Measurements from ENCODE around the gene TEKTIP1.

The TEKTIP1 gene

DNA sequence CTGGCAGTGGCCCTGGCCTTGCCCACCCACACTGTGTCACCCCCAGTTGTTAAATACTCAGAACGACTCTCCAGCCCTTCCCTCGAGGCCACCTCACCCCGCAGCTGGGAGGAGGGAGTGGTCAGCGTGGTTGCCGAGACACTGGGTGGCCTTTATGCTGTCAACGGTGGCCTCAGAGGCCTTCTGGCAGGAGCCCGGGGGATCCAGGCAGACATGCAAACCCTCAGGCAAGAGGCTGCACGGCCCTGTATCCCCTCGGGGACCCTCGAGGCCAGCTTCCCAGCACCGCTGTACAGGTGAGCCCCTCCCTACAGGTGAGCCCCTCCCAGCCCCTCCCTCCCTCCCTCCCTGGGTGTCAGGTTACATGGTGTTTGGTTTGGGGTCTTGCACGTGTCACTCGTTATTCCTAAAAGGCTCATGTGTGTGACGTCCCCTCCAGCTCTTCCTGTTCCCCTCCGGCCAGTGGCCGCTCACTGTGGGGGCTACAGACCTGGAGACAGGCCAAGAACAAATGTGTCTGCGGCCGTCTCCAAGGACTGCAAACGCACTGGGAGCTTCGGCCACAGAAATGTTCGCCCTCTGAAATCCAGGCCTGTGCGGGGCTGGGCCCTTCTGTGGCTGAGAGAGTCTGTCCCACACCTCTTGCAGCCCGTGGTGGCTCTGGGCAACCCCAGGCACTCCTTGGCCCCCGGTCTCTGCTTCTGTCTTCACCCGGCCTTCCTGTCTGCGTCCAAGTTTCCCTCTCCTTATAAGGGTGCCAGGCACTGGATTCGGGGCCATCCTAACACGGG, at the start of gene TEKTIP1:
Gene TEKTIP1, plus strand, starts transcription at position 210 of the 791 bp plus-strand sequence. Its CDS starts 4 bp downstream, at position 214.
- no peak for DNase-seq

DNA sequence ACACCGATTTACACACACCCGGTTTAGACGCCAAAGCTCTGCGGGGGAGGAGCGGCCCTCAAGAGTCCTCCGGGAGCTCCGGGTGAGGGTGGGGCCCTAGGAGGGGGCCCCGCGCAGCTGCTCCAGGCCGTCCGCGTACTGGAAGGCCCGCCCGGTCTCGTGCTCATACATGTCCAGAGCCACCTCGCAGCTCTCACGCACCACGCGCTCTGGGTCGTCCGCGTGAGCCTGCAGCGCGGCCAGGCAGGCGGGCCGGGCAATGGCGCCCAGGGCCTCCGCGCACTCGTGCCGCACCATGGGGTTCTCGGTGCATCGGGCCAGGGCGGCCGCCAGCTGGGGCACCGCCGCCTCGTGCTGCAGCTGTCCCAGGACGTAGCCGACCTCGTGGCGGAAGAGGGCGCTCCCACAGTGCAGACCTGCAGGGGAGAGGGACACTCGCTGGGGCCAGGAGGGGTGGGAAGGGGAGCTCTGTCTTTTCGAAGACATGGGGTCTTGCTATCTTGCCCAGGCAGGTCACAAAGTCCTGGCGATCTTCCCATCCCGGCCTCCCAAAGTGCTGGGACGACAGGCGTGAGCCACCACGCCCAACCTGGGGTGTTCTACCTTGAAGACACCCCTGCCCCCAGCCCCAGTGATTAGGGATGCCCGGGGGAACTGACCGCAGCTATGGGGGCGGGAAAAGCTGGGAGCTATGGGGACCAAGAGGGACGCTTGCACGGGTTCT, 47.4 kb upstream of the TEKTIP1 start:
- DNase-seq, result no peak

DNA sequence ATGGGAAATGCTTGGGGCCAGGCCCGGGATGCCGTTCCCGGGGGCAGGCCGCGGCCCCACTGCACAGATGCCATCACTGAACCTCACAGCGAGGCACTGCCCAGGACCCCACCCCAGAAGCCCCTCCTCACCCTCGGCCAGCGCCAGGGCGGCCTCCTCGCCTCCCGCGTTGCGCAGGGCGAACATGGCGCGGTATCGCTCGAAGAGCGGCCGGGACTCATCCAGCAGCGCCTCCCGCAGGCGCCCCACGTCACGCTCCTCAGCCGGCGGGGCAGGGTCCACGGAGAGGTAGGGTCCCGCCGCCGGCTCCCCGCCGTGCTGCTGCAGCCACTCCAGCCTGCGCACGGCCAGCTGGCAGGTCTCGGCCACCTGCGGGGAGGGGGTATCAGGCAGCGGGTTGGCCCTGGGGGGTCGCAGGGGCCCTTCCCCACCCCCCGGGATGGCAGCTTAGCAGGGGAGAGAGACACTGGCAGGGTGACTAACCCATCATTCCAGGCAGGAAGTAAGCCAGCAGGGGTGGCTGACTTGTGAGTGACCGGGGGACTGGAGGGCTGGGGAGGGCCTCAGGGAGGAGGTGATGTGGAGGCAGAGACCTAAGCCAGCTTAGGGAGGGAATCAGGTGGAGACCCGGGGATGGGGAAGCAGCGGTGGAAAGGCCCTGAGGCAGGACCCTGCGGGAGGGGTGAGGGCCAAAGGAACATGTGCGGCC, 46.7 kb upstream of the TEKTIP1 start:
- no peak for DNase-seq

DNA sequence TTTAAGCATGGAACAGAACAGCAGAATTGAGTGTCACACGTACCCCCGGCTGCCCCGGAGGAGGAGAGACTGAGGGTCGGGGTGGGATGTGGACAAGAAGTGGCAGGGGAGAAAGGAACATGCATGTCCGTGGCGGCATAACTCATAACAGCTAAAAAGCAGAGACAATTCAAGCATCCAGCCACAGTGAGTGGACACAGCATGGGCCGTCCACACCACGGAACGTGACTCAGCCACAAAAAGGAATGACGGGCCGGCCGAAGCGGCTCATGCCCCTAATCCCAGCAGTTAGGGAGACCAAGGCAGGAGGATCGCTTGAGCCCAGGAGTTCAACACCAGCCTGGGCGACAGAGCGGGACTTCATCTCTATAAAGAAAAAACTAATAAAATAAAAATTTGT, 46.1 kb upstream of the TEKTIP1 start:
- no peak for DNase-seq

DNA sequence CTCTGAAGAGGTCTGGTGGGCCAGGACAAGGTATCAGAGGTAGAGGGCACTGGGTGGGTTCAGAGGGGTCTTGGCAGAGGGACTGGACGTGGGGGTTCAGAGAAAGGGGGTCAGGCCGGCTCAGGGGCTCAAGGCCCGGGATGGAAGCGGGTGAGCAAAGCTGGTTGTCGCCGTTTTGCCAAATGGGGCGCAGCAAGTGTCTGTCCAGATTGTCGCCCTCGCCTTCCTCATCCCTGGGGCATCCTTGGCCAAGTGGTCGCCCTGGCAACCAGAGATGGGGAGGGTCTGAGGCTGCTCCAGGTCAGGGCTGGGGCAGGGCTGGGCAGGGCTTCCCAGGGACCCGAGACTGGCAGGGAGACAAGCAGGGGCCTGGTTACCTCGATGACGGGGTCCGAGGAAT, 45.3 kb upstream of the TEKTIP1 start:
- no peak for DNase-seq

DNA sequence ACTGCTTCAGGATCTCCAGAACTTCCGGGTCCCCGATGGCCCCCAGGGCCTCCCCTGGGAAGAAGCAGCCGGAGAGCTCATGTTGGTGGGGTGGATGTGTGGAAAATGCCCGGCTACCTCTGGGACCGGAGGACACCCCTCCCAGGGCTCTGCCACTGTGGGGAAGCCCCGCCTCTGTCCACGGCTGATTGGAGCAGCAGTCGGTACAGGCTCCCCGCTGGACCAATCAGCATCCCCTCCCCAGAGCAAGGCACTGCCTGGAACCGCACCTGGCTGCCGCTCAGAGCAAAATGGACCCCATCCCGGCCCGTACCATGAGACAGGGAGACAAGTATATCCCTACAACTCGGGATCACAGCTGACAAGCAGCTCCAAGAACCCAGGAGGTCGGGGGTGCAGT, 44.9 kb upstream of the TEKTIP1 start:
- no peak for DNase-seq

DNA sequence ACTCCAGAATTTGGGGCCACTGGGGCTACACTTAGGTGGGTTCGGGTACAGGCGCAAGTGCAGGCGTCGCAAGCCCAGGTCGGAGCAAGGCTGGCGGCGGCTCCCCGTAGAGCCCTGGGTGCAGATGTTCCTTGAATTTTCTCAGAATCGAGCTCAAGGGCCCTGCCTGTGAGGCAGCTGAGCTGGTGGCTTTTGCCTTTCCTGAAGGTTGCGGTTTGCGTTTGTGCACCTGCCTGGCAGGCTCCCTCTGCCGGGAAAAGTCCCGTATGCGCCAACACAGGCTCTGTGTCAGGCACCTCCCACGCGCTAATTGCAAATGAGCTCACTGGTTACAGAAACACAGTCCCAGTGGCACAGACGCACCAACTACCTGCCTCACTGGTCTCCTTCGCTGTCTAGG, 44.4 kb upstream of the TEKTIP1 start:
- DNase-seq, result no peak

DNA sequence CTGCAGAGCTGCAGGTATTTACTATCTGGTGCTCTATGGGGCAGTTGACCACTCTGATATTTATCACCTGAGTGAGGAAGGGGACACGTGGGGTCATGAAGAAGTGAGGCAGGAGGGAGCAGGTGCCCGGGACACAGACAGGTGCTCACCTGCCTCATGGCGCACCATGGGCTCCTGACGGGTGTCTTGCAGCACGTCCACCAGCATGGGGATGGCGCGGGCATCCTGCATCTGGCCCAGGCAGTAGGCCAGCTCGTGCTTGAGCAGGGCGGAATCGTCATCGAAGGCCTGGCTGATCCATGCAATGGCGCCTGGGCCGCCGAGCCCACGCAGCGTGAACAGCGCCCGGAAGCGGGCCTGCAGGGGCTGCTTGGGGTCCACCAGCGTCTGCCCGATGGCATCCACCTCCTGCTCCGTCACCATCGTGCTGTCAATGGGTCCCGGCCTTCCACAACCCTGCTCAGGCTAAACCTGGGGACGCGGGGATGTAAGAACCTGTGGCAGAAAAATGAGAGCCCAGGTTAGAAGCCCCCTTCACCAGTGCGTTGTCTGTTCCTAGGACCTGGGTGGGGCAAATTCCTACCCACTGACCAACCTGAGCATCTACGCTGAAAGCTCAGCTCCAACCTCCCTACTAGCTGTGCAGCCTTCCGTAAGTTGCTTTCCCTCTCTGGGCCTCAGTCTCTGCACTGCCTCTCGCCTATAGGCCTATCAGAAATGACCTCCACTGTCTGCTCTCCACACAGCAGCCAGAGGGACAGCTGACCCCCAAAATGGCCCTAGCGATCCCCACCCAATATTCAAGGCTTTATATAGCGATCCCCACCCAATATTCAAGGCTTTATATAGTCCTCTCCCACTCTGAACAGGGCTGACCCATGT, 42.3 kb upstream of the TEKTIP1 start:
- DNase-seq, result no peak

DNA sequence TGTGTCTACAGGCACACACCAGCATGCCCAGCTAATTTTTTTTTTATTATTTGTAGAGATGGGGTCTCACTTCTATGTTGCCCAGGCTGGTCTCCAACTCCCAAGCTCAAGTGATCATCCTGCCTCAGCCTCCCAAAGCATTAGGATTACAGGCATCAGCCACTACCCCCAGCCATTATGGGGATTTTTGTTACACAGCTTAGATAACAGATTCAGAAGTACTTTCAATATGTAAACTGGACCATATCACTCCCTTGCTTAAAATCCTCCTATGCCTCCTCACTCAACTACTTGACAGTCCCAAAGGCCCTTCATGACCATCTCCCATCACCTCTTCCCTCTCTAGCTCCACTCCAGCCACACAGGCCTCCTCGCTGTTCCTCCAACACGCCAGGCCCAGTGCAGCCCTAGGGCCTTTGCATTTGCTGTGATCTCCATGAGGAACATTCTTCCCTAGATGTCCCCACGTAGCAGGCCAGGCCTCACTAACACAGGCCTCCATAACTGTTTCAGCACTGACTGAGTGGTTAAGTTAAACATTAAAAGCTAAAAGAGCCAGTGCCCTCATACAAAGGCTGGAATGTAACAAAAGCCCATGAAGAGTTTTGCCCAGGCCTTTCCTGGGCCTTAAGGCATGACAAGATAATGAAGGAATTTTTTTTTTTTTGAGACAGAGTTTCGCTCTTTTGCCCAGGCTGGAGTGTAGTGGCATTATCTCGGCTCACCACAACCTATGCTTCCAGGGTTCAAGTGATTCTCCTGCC, 41.0 kb upstream of the TEKTIP1 start:
- no peak for DNase-seq

DNA sequence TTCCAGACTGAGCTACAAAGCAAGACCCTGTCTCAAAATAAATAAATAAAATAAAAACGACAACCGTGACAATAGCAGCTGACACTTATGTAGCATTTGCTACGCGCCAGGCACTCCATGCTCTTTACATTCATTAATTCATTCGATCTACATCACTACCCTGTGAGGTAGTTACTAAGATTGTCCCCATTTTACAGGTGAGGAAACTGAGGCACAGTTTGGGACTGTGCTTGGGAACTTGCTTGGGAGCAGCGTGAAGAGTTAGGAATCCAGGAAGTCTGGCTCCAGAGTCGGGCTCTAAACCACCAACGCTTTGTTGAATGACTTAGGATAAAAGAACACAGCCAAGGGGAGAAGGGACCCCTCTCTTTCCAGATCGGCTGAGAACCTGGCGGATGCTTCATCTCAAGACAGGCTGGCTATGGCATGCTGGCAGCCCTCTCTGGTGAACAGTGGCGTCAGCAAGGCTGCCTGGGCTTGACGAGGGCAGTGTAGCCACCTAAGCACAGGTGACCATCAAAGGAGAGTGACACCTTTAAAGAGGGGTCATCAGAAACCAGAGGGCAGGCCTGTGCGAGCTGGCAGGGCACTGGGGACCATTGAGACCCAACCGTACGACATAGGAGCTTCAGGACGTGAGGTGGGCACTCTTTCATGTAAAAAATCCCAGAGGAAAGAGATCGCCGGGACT, 39.1 kb upstream of the TEKTIP1 start:
- DNase-seq, result no peak

DNA sequence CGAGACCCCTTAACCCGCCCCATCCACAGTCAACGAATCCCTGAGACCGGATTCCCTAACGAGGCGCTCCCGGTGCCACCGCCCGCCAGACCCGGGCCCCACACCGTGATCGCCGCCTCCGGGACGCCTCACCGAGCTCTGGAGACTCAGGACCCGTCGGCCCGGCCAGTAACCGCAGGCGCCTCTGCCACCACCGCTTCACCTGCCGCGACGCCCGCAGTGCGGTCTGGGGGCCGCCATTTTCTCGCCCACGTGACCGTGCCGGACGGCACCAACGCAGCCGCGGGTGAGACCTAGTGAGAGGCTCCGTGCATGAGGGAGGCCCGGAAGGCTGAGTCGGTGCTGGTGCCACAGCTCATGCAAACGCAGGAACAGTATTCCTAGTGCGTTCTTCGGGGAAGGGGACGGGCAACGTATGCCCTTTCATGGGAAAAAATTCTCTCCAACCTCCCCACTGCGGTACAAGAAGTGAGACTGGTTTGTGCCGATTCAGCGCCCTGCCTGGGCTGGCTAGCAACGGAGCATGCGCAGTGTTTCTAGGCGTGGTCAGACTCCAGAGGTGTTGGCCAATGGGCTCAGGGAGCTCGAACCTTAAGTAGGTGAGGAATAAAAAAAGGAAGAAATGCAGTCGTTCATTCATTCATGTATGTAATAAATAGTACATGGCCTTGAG, 38.4 kb upstream of the TEKTIP1 start, which contains the start of gene DOHH:
Gene DOHH, minus strand, starts transcription at position 246 of the 673 bp plus-strand sequence. CDS start 3,860 bp downstream, outside the sequence.
- peak; percentile 98 for DNase-seq

DNA sequence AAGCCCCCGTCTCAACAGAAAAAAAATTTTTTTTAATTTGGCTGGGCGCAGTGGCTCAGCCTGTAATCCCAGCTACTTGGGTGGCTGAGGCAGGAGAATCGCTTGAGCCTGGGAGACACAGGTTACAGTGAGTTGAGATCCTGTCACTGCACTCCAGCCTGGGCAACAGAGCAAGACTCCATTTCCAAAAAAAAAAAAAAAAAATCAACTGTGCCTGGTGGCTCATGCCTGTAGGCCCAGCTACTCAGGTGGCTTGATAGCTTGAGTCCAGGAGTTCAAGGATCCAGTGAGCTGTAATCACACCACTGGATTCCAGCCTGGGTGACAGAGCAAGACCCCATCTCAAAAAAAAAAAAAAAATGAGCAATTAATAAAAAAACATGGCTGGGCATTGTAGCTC, 37.2 kb upstream of the TEKTIP1 start:
- no peak for DNase-seq

DNA sequence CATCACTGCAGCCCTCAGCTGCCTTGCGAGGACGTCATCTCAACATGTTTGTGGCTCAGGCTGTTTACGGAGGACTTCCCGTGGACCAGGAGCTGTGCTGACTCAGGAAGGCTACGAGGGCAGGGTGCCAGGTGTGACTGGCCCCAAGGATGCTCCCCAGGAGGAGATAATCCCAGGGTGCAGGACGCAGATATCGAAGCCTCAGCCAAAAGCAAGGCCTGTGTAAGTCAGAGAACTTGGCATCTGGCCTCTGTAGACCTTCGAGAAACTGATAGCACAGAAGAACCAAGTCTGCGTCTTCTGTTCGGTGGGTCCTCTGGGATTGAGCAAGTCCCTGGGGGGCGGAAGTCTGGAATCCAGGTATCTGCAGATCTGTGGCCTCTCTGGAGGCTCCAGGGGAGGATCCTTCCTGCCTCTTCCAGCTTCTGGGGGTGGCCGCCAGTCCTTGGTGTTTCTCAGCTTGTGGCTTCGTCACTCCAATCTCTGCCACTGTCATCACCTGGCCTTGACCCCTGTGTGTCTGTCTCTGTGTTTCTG, 35.9 kb upstream of the TEKTIP1 start:
- DNase-seq, result no peak

DNA sequence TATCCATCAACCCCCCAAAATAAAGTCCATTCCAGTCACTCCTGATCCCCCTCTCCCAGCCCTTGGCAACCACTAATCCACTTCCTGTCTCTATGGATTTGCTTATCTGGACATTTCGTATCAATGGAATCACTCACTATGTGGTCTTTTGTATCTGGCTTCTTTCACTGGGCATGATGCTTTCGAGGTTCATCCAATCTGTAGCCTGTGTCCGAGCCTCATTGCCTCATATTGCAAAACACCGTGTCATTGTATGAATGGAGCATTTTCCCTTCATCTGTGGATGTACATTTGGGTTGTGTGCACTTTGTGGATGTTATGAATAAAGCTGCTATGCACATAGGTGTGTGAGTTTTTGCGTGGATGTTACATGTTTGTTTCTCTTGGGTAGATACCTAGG, 34.2 kb upstream of the TEKTIP1 start:
- no peak for DNase-seq

DNA sequence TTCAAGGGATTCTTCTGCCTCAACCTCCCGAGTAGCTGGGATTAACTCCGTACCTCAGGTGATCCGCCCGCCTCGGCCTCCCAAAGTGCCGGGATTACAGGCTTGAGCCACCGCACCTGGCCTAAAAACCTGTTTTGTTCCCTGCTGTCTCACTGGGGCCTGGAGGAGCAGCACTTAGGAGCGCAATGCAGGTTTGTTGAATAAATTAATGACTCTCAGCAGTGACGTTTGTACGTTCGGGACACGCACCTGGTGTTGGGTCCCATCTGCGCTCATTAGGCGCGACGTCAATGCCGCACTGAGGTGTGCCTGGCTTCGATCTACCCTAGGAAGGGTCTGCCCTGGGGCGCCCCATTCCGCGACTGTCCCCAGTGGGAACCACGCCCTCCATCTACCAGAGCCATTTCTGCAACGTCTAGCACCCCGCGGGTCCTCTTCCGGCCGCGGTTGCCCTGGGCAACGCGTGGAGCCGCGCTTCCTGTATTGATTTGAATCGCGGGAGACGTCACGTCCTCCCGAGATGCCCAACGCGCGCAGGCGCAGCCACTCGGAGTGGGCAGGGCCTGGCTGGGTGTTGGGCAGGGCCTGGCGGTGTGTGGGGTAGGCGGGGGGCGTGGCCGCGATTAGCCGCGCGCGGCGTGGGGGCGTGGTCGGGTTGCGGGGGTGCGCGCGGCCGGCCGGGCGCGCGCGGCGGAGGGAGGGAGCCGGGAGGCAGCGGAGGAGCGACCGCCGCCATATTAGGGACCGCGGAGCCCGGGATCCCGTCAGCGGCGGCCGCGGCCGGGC, 33.2 kb upstream of the TEKTIP1 start, which contains the start of gene FZR1:
Gene FZR1, plus strand, starts transcription at position 714 of the 786 bp plus-strand sequence. CDS start 16,679 bp downstream, outside the sequence.
- peak; percentile 99 for DNase-seq

DNA sequence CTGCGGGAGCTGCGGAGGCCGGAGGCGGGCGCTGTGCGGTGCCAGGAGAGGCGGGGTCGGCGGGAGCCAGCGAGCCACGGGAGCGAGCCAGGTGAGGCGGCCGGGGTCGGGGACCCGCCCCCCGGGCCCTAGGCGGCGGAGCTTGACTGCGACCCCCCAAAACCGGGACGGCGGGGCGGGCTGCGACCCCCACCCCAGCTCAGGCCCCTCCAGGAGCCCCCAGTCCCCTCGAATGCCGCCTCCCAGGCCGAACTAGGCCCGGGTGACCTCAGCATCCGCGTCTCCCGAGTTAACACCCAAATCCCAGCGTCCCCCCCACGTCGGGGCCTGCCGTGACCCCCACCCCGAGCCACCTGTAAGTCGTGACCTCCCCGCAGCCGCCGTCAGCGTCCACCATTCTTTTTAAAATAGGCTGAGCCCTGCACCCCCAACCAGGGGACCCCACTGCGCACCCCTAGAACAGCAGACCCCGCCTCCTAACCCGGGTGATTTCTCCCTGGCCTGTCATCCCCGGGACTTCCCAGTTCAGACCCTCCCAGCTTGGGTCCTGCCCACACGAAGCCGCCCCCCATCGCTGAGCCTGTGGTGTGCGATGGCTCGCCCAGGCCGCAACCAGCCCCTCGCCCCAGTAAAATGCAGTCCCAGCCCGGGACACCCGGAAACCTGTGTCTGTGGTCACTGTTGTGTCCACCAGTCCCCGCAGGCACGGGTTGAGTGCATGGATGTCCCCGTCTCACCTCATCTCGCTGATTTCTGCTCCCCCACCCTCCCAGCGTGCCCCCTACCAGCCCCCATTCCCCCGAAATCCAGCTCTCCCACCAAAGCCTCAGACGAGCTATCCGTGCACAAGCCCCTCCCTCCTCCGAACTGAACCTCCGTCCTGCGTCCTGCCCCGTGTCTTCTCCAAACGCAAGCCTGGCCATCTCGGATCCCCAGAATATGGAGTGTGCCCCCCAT, 32.3 kb upstream of the TEKTIP1 start:
- DNase-seq, result peak; percentile 66

DNA sequence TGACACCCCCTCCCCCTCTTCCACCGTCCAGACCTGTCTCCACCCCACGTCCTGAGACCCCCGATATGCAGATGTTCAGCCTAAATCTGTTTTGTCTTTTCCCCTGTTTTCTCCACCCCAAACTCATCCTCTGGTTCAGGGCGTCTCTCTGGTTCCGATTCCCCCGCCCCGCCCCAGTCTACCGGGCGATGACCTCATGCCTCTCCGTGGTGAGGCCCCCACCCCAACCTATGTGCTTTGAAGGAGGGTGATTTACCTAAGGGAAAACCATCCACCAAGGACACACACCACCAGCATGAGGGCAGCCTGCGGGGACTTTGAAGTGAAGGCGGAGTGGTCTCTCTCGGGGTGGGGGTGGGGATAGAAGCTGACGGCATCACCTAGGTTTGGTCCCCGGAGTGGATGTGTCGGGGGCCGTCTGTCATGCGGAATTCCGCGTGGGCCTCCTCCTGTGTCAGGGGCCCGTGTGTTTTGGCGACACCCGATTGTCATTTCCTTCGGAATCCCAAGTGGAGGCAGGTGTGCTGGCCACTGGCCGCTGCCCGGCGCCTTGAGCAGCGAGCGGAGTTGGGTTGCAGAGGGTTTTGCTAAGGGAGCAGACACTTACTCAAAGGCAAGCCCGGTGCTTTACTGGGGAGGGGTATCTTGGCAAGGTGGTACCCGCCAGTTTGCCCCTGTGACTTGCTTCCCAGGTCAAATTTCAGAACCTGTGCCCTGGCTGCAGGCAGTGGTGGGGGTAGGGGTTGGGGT, 31.4 kb upstream of the TEKTIP1 start:
- DNase-seq, result peak; percentile 53
